Measurements from ENCODE around the gene TNFRSF21.
"Not testable (repeated sequence)": the region's sequence is repeated elsewhere in the genome, so short reads cannot be mapped to it uniquely, and the experiment has no call there.

The TNFRSF21 gene

DNA sequence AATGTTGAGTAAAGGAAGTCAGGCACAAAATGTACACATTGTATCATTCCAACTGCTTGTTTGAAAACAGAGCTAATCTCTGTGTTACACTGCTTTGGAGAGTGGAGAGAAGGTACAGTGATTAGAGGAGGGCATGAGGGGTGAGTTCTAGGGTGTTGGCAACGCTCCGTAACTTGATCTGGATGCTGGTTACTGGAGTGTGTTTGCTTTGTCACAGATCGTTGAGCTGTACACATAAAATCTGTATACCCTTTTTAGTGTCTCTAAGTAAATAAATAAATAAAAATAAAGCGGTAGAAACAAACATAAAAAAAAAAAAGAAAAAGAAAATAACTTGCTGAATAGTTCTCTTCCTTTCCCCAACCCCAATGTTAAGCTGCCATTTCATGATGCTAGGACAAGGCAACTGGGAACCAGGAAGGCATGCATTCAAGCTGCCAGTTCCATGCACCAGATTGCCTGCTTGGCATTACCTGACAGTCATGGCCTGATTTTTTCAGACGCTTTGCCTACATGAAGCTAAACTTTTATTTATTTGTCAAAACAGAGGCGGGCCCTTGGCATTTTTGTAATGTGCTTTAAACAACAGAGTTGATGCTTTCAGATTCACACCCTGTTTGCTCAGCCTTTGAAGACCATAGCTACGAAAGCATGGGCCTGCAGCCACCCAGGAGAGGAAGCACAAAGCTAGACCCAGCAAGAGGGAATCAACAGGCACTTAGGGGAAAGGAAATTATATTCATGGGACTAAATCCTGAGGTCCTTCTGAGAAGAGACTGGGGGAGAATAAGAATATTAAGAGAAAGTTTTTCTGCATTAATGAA lies 21.2 kb downstream of the TNFRSF21 start:
- DNase-seq (ENCODE audit: low read depth): no peak

GRCh38 chr6:47286301-47286700 lies 23.4 kb downstream of the TNFRSF21 start:
- no peak for DNase-seq (ENCODE audit: low read depth)

DNA sequence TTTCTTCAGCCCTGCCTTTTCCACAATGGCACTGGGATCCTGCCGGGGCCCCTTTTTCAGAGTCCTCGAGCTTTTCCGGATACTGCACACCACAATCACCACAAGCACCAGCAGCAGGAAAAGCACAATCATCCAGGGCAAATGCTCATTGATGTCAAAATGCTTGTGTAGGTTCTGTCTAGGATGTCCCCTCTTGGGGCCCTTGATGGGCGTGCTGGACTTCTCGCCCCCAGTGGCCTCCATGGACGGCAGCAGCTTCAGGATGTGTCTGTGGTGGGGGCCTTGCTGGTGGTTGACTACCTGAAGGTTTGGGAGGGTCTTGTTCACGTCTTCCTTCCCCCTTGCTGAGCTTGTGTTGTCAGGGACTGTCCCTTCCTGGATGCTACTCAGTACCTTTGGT lies 25.7 kb downstream of the TNFRSF21 start:
- no peak for DNase-seq (ENCODE audit: low read depth)

DNA sequence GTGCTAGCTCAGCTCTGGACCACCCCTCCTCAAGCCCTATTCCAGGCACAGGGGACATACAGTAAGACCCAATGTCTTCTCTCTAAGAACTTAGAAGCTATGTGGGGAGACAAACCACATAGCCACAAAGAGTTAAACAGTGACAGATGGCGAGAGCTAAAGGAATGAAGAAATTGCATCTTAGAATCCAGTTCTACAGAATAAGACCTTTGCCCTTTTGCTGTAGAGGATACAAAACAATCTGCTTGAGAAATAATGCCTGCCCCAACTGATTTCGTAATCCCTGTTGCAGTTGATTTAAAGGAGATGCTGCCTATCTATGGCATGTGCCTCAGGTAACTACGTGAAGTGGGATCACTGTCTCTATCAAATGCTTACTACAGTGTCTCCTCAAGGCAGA lies 31.2 kb downstream of the TNFRSF21 start:
- peak; percentile 44 for DNase-seq (ENCODE audit: low read depth)

- no peak for DNase-seq (ENCODE audit: low read depth)
Observed at GRCh38 chr6:47277702-47278101, 32.0 kb downstream of the TNFRSF21 start.

DNA sequence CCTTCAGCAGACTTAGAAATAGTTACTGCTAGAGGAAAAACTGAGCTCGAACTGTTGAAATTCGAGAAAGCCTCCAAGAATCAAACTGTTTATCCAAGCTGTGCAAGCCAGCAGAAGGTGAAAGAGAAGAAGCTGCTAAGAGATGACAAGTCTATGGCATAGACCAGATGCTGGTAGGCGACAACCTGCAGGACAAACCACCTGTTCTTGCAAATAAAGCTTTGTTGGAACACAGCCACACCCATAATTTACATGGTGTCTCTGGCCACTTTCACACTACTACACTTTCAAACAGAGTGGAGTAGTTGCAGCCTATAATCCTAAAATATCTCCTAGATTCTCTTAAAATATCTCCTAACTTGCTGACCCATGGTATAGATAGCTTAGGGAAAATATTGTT lies 33.3 kb downstream of the TNFRSF21 start:
- DNase-seq (ENCODE audit: low read depth): no peak

DNA sequence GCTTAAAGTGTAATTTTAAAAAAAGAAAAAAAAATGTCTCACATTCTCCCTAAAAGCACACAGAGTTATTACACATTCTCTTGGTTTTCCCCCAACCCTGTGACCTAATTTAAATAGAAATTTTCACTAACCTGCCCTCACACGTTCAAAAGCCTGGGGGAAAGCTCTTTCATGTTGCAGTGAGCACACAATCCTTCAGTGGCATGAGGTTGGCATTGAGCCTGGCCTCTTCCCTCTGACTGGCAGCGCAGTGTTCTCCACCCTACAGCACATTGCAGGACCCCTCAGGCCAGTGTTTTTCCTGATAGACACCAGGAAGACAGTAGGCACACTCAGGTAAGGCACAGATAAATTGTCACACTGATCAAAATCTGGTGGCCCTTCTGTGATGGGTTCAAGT lies 34.1 kb downstream of the TNFRSF21 start:
- DNase-seq (ENCODE audit: low read depth): no peak

GRCh38 chr6:47275132-47275531 lies 34.6 kb downstream of the TNFRSF21 start:
- DNase-seq (ENCODE audit: low read depth): not testable (repeated sequence)

DNA sequence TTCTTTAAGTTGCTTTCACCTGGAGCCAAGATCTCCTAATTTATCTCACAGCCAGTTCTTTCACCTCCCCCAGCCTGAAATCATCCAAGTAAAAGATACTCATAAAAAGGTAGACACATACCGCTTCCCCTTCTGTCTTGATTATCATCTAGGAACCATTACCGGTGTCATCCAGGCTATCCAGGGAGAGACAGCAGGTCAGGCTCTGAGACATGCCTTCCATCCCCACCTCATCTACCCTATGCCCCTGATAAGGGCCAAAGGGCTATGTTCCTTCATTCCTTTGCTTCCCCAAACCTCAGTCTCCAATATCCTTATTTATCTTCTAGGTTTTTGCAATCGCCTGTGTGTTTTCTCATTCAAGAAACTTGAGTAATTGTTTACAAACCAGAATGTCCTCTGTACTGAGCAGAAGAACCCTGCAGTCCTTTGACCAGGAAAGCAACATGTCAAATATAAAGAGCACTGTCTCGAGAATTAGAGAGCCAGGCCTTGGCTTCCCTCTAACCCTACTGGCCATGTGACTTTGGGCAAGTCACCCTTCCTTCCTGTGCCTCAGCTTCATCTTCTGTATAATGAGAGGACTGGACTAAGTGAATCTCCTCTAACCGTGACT lies 41.0 kb downstream of the TNFRSF21 start:
- no peak for DNase-seq (ENCODE audit: low read depth)

- DNase-seq (ENCODE audit: low read depth): no peak
Observed at GRCh38 chr6:47267301-47267700, 42.4 kb downstream of the TNFRSF21 start.

GRCh38 chr6:47265971-47266370 lies 43.7 kb downstream of the TNFRSF21 start:
- DNase-seq (ENCODE audit: low read depth): no peak

DNA sequence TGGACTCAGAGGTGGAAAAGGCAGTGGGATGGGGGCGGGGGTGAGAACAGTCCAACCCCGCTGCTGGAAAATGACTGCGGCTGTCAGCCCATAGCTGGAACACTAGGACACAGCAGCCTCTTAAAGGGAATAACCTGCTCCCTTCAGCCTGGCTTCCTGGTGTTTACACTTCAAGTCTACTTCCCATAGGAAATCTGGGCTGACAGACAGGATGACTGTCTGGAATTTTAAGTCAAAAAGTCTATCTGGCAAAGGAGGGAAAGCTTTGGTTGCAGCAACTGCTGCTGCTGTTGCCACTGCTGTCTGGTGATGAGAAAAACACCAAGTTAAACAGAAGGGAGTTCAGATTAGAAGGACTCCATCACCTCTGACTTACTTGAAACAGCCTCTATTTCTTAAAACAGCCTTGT lies 44.9 kb downstream of the TNFRSF21 start:
- no peak for DNase-seq (ENCODE audit: low read depth)

DNA sequence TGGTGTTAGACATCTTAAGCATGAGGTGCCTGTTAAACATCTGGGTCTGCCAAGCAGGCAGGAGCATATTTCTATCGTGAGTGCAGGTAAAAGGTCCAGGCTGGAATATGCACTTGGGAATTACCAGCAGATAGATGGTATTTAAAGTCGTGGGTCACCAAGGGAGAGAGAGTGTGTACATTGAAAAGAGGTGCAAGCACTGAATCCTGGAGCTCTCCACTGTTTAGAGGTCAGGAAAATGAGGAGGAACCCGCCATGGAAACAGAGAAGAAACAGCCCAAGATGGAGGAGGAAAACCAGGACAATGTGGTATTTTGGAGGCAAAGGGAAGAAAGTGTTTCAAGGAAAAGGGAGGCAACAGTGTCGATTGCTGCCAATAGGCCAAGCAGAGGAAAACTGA lies 46.4 kb downstream of the TNFRSF21 start:
- DNase-seq (ENCODE audit: low read depth): no peak

GRCh38 chr6:47262231-47262630 lies 47.5 kb downstream of the TNFRSF21 start:
- no peak for DNase-seq (ENCODE audit: low read depth)

DNA sequence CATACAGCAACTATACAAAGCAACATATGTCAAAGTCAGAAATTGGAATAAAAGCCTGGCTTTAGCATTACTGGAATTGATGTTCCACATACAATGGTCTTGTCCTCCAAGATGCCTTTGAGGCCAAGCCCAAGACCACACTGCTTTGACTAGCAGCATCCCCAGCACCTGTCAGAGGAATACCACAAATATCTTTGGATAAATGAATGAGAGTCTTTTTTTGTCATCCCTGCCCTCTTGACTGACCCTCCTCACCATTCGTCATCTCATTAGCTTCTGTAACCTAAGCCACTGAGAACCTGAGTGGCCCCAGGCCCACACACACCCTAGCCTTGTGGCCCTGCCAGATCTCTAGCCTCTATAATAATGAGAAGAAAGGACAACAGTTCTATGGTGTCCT lies 48.5 kb downstream of the TNFRSF21 start:
- no peak for DNase-seq (ENCODE audit: low read depth)

DNA sequence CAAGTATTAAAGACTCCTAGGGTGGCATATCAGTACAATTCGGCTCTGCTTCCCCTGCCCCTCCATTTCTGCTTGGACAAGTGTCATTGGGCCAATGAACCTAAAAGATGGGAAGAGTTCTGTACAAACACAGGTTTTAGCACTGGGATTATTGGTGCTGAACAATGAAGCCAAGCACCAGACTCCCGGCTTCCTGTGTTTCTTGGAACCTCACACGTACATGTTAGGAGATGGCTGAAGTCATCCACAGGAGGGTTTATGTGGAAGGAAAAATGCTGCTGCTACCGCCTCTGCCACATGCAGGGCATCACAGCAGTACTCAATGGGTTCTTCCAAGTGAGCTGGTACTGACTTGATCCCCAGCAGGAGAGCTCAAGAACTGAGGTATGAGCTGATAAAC lies 49.7 kb downstream of the TNFRSF21 start:
- DNase-seq (ENCODE audit: low read depth): no peak

- DNase-seq (ENCODE audit: low read depth): no peak
Observed at GRCh38 chr6:47258724-47259347, 50.9 kb downstream of the TNFRSF21 start.

DNA sequence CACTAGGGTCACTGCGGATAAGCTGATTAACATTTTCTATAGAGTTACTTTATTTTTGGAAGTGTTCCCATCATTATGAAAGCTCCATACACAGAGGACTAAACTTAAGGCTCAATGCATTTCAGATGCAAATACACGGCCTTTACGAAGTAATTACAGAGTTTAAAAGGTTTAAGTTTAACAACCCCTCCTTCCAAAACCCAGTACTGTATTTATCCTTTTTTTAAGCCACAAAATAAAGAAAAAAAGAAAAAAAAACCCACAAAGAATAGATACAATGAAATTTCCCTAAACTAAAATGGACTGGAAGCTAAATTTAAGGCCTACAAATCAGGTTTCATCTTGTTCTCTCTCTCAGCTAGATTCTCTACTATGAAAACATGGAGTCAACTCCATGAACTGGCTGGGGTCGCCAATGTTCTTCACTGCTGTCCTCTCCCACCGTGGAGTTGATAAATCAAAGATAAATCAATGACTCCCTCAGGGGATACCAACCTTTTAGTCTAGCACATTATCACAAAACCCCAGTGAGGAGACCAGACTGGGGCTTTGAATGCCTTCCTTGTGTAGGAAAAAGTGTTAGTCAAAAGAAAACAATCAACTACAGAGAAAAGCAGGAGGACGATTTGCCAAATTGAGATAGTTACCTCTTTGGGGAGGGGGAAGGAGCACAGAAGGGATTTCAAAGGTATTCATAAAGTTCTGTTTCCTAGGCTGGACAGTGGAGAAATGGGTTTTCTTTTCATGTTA lies 52.5 kb downstream of the TNFRSF21 start:
- DNase-seq (ENCODE audit: low read depth): no peak

GRCh38 chr6:47256361-47256760 lies 53.3 kb downstream of the TNFRSF21 start:
- DNase-seq (ENCODE audit: low read depth): peak; percentile 33

- no peak for DNase-seq (ENCODE audit: low read depth)
Observed at GRCh38 chr6:47254906-47255305, 54.8 kb downstream of the TNFRSF21 start.

- no peak for DNase-seq (ENCODE audit: low read depth)
Observed at GRCh38 chr6:47254051-47254450, 55.7 kb downstream of the TNFRSF21 start.

GRCh38 chr6:47253136-47253535 lies 56.6 kb downstream of the TNFRSF21 start:
- no peak for DNase-seq (ENCODE audit: low read depth)

GRCh38 chr6:47252633-47253032 lies 57.1 kb downstream of the TNFRSF21 start:
- no peak for DNase-seq (ENCODE audit: low read depth)
